Muscle layer of colon (tissue), 2 donors: ENCODE measurements around the gene LRRC32.

Experiments used
- H3K27ac ChIP-seq: one replicate; pipeline ENCODE4 v1.7.0; 2013; ENCODE audit warnings: low read depth, mild to moderate bottlenecking, low read length, moderate library complexity
- H3K27me3 ChIP-seq, 2 donors: one replicate each; pipeline ENCODE4 v1.7.0; 2013; ENCODE audit warnings: low read length in 2 of 2, mild to moderate bottlenecking in 2 of 2; ENCODE audit not compliant: insufficient read depth in 2 of 2, control insufficient read depth in 1 of 2
- H3K36me3 ChIP-seq: one replicate; pipeline ENCODE4 v1.7.0; 2013; ENCODE audit warnings: mild to moderate bottlenecking, low read length; ENCODE audit not compliant: insufficient read depth
- H3K4me1 ChIP-seq: one replicate; pipeline ENCODE4 v1.7.0; 2013; ENCODE audit warnings: mild to moderate bottlenecking, low read length; ENCODE audit not compliant: insufficient read depth
- H3K4me3 ChIP-seq, 2 donors: one replicate each; pipeline ENCODE4 v1.7.0; 2013; ENCODE audit warnings: low read length in 2 of 2, low read depth in 1 of 2, mild to moderate bottlenecking in 1 of 2, moderate library complexity in 1 of 2
- H3K9ac ChIP-seq: one replicate; pipeline ENCODE4 v1.7.0; 2013; ENCODE audit warnings: low read length
- H3K9me3 ChIP-seq: one replicate; pipeline ENCODE4 v1.7.0; 2013; ENCODE audit warnings: mild to moderate bottlenecking, low read length
- donor health status: abdominal sarcoma.
- donor health status: Adenocarcinoma of cecum.

The LRRC32 gene, protein sequence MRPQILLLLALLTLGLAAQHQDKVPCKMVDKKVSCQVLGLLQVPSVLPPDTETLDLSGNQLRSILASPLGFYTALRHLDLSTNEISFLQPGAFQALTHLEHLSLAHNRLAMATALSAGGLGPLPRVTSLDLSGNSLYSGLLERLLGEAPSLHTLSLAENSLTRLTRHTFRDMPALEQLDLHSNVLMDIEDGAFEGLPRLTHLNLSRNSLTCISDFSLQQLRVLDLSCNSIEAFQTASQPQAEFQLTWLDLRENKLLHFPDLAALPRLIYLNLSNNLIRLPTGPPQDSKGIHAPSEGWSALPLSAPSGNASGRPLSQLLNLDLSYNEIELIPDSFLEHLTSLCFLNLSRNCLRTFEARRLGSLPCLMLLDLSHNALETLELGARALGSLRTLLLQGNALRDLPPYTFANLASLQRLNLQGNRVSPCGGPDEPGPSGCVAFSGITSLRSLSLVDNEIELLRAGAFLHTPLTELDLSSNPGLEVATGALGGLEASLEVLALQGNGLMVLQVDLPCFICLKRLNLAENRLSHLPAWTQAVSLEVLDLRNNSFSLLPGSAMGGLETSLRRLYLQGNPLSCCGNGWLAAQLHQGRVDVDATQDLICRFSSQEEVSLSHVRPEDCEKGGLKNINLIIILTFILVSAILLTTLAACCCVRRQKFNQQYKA

DNA sequence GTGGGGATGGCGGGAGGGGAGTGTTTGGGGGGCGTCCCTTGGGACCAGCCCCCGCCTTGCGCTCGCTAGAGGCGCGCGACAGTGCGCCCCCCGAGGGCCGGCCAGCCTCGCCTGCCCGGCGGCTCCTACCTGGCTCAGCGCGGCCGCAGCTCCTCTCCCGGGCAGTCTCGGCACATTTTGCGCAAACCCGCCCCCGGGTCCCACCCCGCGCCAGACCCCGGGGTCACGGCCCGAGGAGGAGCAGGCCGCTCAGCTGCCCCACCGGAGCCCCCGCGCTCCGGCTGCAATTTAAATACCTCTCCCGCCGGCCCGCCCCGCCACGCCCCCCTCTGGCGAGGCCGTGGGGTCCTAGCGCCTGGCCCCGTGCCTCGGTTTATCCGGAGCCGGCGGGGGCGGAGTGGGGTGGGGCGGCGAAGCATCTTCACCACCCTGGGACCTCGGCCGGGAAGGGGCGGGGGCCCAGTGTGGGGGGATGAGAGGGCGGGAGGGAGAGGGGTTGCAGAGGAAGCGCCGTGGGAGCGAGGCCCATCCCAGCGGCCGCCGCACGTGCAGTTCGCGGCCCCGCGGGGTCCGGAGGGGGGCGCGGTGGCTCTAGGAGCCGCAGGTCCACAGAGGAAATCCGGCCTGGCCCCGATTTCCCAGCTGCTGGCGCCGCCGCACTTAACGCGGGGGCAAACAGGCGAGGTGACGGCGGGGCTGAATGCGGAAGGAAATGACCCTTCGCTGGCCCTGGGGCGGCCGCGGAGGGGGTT lies at the start of gene LRRC32:
Gene LRRC32, minus strand, starts transcription at position 263 of the 752 bp plus-strand sequence. CDS start 4,793 bp downstream, outside the sequence.
- H3K36me3 ChIP-seq: no peaks in the 10 kb centered on the region
- peak within 1 kb of the TSS; percentile 45 to 65 for H3K4me3 ChIP-seq
- H3K27me3 ChIP-seq: peaks cover 8 to 10% of the 10 kb centered on the region in 2 donors
- peaks cover 30% of the 10 kb centered on the region for H3K4me1 ChIP-seq
- peak within 1 kb of the TSS; percentile 56 for H3K27ac ChIP-seq
- no peaks in the 10 kb centered on the region for H3K9me3 ChIP-seq
- H3K9ac ChIP-seq: no peak within 1 kb of the TSS

DNA sequence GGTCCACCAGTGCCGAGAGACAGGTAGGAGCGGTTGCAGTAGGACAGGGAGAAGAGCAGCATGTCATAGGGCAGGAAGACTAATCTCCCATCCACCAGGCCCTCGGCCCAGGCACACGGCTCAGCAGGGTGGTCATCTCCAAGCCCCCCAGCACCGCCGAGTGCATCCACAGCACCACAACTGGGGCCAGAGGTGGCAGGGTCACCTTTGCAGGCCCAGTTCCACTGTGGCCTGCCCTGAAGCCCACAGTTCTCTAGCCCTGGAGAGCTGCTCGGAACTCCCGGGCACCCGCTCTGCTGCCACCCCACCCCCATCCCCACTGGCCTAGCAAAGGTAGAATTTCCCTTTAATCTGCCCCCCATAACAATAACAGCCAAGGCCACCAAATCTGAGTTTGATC lies 49.1 kb upstream of the LRRC32 start:
- Histone ChIP-seq H3K9ac (no peak overlapping the region), H3K4me3 (no peak overlapping the region), H3K9me3 (no peaks in the 10 kb centered on the region), H3K27ac (no peak overlapping the region), H3K4me1 (peaks cover 5% of the 10 kb centered on the region), H3K27me3 (no peaks in the 10 kb centered on the region), H3K36me3 (no peaks in the 10 kb centered on the region)

DNA sequence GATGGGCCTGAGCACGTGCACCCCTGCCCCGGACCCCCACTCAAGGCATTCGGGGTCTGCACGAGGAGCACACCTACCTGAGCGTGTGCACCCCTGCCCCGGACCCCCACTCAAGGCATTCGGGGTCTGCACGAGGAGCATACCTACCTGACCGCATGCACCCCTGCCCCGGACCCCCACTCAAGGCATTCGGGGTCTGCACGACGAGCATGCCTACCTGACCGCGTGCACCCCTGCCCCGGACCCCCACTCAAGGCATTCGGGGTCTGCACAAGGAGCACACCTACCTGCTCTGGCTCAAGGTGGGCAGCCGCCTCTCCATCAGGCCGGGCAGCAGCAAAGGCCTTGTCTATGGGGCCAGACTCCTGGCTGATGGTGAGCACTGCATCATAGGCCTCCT lies 48.7 kb upstream of the LRRC32 start:
- peaks cover 5% of the 10 kb centered on the region for H3K4me1 ChIP-seq
- H3K9me3 ChIP-seq: no peaks in the 10 kb centered on the region
- no peak overlapping the region for H3K4me3 ChIP-seq
- H3K9ac ChIP-seq: no peak overlapping the region
- H3K27me3 ChIP-seq: no peaks in the 10 kb centered on the region
- H3K27ac ChIP-seq: no peak overlapping the region
- no peaks in the 10 kb centered on the region for H3K36me3 ChIP-seq

DNA sequence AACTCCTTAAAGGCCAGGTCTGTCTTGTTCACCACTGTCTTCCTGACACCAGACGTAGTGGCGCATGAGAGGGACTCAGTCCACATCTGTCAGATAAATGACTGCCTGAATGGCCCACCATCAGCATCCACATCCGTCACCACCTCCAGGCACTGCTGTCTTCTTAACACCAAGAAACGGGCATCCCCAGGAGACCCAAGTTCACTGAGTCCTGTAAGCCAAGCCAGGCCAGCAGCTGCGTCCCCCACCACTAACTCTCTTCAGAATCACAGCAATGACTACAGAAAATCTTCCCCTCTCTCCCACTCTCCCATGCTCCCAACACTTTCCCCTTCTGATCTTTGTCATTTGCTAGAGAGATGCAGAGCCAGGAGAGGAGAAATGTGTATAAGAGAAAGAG lies 47.3 kb upstream of the LRRC32 start:
- H3K9ac ChIP-seq: no peak overlapping the region
- H3K9me3 ChIP-seq: no peaks in the 10 kb centered on the region
- H3K27ac ChIP-seq: no peak overlapping the region
- H3K27me3 ChIP-seq: no peaks in the 10 kb centered on the region
- no peaks in the 10 kb centered on the region for H3K36me3 ChIP-seq
- H3K4me1 ChIP-seq: peaks cover 5% of the 10 kb centered on the region
- H3K4me3 ChIP-seq: no peak overlapping the region

DNA sequence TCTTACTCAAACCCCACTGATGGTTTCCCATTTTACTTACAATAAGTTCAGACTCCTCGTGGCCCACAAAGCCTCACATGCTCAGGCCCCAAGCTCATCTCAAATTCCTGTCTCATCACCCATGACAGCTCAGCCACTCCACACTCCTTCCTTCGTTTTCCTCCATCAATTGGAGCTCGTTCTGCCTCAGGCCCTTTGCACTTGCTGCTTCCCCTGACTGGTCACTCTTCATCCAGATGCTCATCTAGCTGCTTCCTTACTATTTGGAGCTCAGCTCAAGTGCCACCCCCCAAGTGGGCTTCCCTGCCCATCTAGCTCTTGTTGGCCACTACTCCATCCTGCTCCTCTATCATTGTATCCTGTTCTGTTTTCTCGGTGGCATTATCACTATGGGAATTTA lies 46.8 kb upstream of the LRRC32 start:
- Histone ChIP-seq H3K36me3 (no peaks in the 10 kb centered on the region), H3K4me3 (no peak overlapping the region), H3K27me3 (no peaks in the 10 kb centered on the region), H3K4me1 (peaks cover 5% of the 10 kb centered on the region), H3K27ac (no peak overlapping the region), H3K9ac (no peak overlapping the region), H3K9me3 (no peaks in the 10 kb centered on the region)

DNA sequence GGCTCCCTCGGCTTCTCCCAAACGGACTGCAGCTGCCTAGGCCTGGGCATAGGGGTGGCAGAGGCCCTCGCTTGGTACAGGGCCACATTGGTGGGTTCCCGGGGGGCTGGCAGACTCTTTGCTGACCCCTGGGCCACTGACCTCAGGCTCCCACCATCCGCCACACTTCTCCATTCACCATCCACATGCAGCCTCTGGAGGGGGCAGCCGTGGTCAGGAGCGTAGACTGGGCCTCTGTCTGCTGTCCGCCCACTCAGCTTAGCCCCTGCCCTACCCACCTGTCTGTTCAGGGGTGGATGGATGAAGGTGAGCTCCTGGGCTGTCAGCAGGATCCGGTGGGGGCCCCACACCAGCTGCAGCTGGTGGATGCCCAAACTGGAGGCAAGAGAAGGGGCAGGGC lies 45.7 kb upstream of the LRRC32 start:
- H3K9me3 ChIP-seq: no peaks in the 10 kb centered on the region
- no peak overlapping the region for H3K9ac ChIP-seq
- H3K4me3 ChIP-seq: no peak overlapping the region
- no peaks in the 10 kb centered on the region for H3K4me1 ChIP-seq
- H3K27ac ChIP-seq: no peak overlapping the region
- no peaks in the 10 kb centered on the region for H3K27me3 ChIP-seq
- H3K36me3 ChIP-seq: no peaks in the 10 kb centered on the region

DNA sequence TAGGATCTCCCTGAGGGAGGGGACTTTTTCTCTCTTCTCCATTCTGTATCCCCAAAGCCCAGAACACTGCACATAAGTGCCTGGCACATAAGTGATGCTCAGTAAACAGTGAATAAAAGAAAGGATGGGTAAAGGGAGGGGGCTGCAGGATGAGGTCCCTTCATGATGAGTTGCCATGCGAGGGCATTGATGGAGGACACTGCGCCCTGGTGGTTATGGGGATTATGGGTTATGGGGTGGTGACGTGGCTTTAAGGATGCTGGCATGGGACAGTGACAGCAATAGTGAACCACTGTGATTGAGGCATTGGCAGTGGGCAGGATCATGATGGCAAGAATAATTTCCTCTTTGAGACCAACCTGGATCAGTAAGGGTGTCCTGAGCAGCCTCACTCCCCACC lies 43.9 kb upstream of the LRRC32 start:
- Histone ChIP-seq H3K4me3 (no peak overlapping the region), H3K4me1 (no peaks in the 10 kb centered on the region), H3K36me3 (no peaks in the 10 kb centered on the region), H3K27me3 (no peaks in the 10 kb centered on the region), H3K9me3 (no peaks in the 10 kb centered on the region), H3K27ac (no peak overlapping the region), H3K9ac (no peak overlapping the region)

DNA sequence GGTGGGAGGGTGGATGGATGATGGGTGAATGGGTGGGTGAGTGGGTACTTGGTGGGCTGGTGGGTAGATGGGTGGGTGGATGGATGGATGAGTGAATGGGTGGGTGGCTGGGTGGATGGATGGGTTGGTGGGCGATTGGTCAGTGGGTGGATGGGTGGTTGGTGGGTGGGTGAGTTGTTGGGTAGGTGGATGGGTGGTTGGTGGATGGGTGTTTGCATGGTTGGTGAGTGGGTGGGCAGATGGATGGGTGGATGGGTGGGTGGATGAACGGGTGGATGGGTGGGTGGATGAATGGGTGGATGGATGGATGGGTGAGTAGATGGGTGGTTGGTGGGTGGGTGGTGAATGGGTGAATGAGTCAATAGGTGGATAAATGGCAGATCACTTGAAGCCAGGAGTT lies 43.0 kb upstream of the LRRC32 start:
- no peak overlapping the region for H3K4me3 ChIP-seq
- no peak overlapping the region for H3K27ac ChIP-seq
- no peaks in the 10 kb centered on the region for H3K27me3 ChIP-seq
- H3K9ac ChIP-seq: no peak overlapping the region
- H3K9me3 ChIP-seq: no peaks in the 10 kb centered on the region
- no peaks in the 10 kb centered on the region for H3K36me3 ChIP-seq
- no peaks in the 10 kb centered on the region for H3K4me1 ChIP-seq

DNA sequence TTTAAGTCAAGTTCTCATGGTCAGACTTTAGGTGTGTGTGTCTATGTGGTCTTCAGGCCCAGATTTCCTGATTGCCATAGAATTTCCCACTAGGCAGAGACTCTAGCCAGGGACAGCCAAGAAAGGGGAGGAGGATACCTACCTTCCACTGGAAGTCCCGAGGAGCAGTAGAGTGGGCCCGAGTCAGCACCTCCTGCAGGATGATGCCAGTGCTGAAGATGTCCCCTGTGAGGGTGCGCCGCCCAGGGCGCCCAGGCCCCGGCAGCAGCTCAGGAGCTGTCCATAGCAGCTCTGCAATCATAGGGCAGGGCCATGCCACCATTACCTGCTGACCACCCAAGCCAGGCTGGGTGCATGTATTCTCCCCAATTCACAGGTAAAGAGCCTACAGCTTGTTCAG lies 41.6 kb upstream of the LRRC32 start:
- Histone ChIP-seq H3K4me3 (no peak overlapping the region), H3K9ac (no peak overlapping the region), H3K27me3 (no peaks in the 10 kb centered on the region), H3K4me1 (no peaks in the 10 kb centered on the region), H3K27ac (no peak overlapping the region), H3K36me3 (no peaks in the 10 kb centered on the region), H3K9me3 (no peaks in the 10 kb centered on the region)

DNA sequence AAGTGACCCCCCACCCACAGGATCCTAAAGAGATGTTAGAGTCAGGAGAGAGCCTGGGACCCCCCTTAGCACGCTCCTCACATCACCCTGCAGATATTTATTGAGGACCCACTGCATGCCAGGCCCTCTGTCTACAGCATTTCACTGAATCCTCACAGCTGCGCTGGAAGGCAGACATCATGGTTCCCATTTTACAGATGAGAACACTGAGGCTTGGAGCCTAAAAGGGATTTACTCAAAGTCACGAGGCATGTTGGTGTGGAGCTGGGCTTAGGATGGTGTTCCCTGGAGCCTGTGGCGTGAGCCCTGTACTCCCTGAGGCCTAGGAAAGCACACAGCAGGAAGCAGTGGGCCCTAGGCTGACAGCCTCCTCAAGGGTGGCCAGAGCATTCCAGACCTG lies 39.2 kb upstream of the LRRC32 start:
- Histone ChIP-seq H3K4me1 (no peaks in the 10 kb centered on the region), H3K27me3 (no peaks in the 10 kb centered on the region), H3K9ac (no peak overlapping the region), H3K9me3 (no peaks in the 10 kb centered on the region), H3K36me3 (no peaks in the 10 kb centered on the region), H3K4me3 (no peak overlapping the region), H3K27ac (no peak overlapping the region)

DNA sequence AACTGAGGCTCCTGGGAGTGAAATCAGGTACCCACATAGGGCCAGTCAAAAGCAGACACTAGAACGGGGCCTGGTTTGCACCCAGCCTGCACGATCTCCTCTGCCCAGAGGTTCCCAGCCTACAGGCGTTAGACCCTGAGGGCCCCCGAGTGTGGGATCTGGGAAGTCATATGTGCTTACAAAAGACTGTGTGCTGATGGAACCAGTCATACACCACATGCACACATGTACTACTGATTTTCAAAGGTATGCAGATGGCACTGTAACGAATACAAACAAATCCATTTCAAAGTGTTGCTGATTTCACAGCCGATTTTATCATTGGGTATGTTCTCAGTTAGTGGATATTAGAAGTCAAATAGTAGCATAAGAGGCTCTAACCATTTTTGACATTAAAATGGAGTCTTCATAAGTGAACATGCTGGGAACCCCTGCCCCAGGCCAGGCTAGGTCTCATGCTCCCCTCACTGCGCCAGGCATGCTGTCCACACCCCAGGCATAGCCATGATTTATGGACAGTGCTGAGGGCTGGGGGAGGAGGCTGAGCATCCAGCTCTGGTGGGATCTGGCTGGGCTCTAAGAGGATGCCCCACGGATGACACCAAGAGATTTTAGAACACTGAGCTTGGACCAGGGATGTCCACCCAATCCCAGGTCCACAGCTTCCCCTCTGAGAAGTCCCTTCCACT lies 38.6 kb upstream of the LRRC32 start:
- no peak overlapping the region for H3K9ac ChIP-seq
- no peaks in the 10 kb centered on the region for H3K27me3 ChIP-seq
- H3K36me3 ChIP-seq: no peaks in the 10 kb centered on the region
- no peak overlapping the region for H3K27ac ChIP-seq
- H3K4me3 ChIP-seq: no peak overlapping the region
- no peaks in the 10 kb centered on the region for H3K4me1 ChIP-seq
- H3K9me3 ChIP-seq: no peaks in the 10 kb centered on the region
